MM.1S (cell line): ENCODE results near the gene NLRP5.

Experiments
- DNase-seq: peaks from one replicate; pipeline ENCODE4 v3.0.0-alpha.2; 2015
- H2AFZ ChIP-seq: fragments of 300-600 bp; sonication (generic); 2 replicates; pipeline ENCODE4 v1.6.0; 2016; ENCODE audit warnings: antibody characterized with exemption, low read length
- H3F3A ChIP-seq: fragments of 300-600 bp; sonication (generic); 2 replicates; pipeline ENCODE4 v1.6.1; 2016; ENCODE audit warnings: mild to moderate bottlenecking, antibody characterized with exemption, low read length, moderate library complexity, mixed read lengths; ENCODE audit not compliant: insufficient read depth
- H3K27ac ChIP-seq: fragments of 300-600 bp; sonication (generic); 2 replicates; pipeline ENCODE4 v1.5.1; 2016; ENCODE audit warnings: mild to moderate bottlenecking, low read length
- H3K27me3 ChIP-seq: fragments of 300-600 bp; sonication (generic); replicated peaks from 2 replicates; pipeline ENCODE4 v1.6.0; 2016; ENCODE audit warnings: low read length; ENCODE audit not compliant: insufficient read depth
- H3K36me3 ChIP-seq: fragments of 300-600 bp; sonication (generic); replicated peaks from 2 replicates; pipeline ENCODE4 v1.6.1; 2016; ENCODE audit warnings: mild to moderate bottlenecking, low read length, mixed read lengths; ENCODE audit not compliant: insufficient read depth
- H3K4me1 ChIP-seq: fragments of 300-600 bp; sonication (generic); 2 replicates; pipeline ENCODE4 v1.6.1; 2016; ENCODE audit warnings: low read length, mixed read lengths
- H3K4me2 ChIP-seq: fragments of 300-600 bp; sonication (generic); 2 replicates; pipeline ENCODE4 v1.6.0; 2016; ENCODE audit warnings: low read depth, low read length
- H3K4me3 ChIP-seq: fragments of 300-600 bp; sonication (generic); 2 replicates; pipeline ENCODE4 v1.5.1; 2016; ENCODE audit warnings: low read length, mixed read lengths
- H3K79me2 ChIP-seq: fragments of 300-600 bp; sonication (generic); 2 replicates; pipeline ENCODE4 v1.6.1; 2016; ENCODE audit warnings: mixed run types, low read length, mixed read lengths
- H3K9ac ChIP-seq: fragments of 300-600 bp; sonication (generic); 2 replicates; pipeline ENCODE4 v1.6.1; 2016; ENCODE audit warnings: low read length, mixed read lengths
- H3K9me2 ChIP-seq: fragments of 300-600 bp; sonication (generic); replicated peaks from 2 replicates; pipeline ENCODE4 v1.6.1; 2016; ENCODE audit warnings: mild to moderate bottlenecking, low read length, mixed read lengths; ENCODE audit not compliant: insufficient read depth
- H3K9me3 ChIP-seq: fragments of 300-600 bp; sonication (generic); replicated peaks from 2 replicates; pipeline ENCODE4 v1.6.1; 2016; ENCODE audit warnings: mild to moderate bottlenecking, low read length, mixed read lengths; ENCODE audit not compliant: insufficient read depth
- H4K20me1 ChIP-seq: fragments of 300-600 bp; sonication (generic); 2 replicates; pipeline ENCODE4 v1.6.1; 2016; ENCODE audit warnings: mild to moderate bottlenecking, low read length, moderate library complexity, mixed read lengths; ENCODE audit not compliant: insufficient read depth
- EZH2 ChIP-seq: fragments of 300-600 bp; sonication (generic); optimal IDR thresholded peaks from 2 replicates; pipeline ENCODE3; 2017; ENCODE audit warnings: low read depth, mild to moderate bottlenecking, antibody characterized with exemption, low read length, mixed read lengths
- EZH2phosphoT487 ChIP-seq: fragments of 300-600 bp; sonication (generic); IDR thresholded peaks from 2 replicates; pipeline ENCODE4 v1.6.1; 2018; ENCODE audit warnings: antibody characterized with exemption, low read length
- TF ChIP-seq, protein P1 (sequence below): fragments of 300-600 bp; sonication (generic); IDR thresholded peaks from 2 replicates; pipeline ENCODE4 v1.5.1; 2016; ENCODE audit warnings: antibody characterized with exemption, low read length, mixed read lengths

The NLRP5 gene

GRCh38 chr19:56086671-56087430 lies 100.3 kb downstream of the NLRP5 start:
- H3K79me2 ChIP-seq = peaks cover 28% of the 10 kb centered on the region
- no peak overlapping the region for H3K4me3 ChIP-seq
- no peak for DNase-seq
- H3K27ac ChIP-seq = no peak overlapping the region
- no peaks in the 10 kb centered on the region for H3K9me3 ChIP-seq
- H3K9me2 ChIP-seq = no peaks in the 10 kb centered on the region
- 0 out of 2 replicates have a peak, but pooled peaks cover 6% of the 10 kb centered on the region for H3F3A ChIP-seq
- H3K36me3 ChIP-seq = no peaks in the 10 kb centered on the region
- H3K9ac ChIP-seq = no peak overlapping the region
- H4K20me1 ChIP-seq = 0 out of 2 replicates have a peak, but pooled peaks cover 3% of the 10 kb centered on the region
- TF ChIP-seq EZH2 (no peak), EZH2phosphoT487 (no peak)
- TF ChIP-seq, protein P1, sequence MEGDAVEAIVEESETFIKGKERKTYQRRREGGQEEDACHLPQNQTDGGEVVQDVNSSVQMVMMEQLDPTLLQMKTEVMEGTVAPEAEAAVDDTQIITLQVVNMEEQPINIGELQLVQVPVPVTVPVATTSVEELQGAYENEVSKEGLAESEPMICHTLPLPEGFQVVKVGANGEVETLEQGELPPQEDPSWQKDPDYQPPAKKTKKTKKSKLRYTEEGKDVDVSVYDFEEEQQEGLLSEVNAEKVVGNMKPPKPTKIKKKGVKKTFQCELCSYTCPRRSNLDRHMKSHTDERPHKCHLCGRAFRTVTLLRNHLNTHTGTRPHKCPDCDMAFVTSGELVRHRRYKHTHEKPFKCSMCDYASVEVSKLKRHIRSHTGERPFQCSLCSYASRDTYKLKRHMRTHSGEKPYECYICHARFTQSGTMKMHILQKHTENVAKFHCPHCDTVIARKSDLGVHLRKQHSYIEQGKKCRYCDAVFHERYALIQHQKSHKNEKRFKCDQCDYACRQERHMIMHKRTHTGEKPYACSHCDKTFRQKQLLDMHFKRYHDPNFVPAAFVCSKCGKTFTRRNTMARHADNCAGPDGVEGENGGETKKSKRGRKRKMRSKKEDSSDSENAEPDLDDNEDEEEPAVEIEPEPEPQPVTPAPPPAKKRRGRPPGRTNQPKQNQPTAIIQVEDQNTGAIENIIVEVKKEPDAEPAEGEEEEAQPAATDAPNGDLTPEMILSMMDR = no peak
- H2AFZ ChIP-seq = no peak overlapping the region
- H3K27me3 ChIP-seq = no peaks in the 10 kb centered on the region
- no peak overlapping the region for H3K4me2 ChIP-seq
- H3K4me1 ChIP-seq = 0 out of 2 replicates have a peak, but pooled peaks cover 4% of the 10 kb centered on the region

- DNase-seq = no peak
- no peak overlapping the region for H3K4me3 ChIP-seq
- no peaks in the 10 kb centered on the region for H3K9me2 ChIP-seq
- TF ChIP-seq EZH2phosphoT487 (no peak), EZH2 (no peak)
- TF ChIP-seq, protein P1 = no peak
- H3K27me3 ChIP-seq = no peaks in the 10 kb centered on the region
- H3F3A ChIP-seq = peaks cover 15% of the 10 kb centered on the region
- H3K4me2 ChIP-seq = no peak overlapping the region
- no peak overlapping the region for H3K27ac ChIP-seq
- H2AFZ ChIP-seq = no peak overlapping the region
- H3K36me3 ChIP-seq = no peaks in the 10 kb centered on the region; the same call in 1 of the 2 replicates
- peaks cover 13% of the 10 kb centered on the region; the same call in 1 of the 2 replicates for H3K4me1 ChIP-seq
- H4K20me1 ChIP-seq = 0 out of 2 replicates have a peak, but pooled peaks cover 3% of the 10 kb centered on the region
- no peak overlapping the region for H3K9ac ChIP-seq
- H3K9me3 ChIP-seq = no peaks in the 10 kb centered on the region
- peaks cover 38% of the 10 kb centered on the region for H3K79me2 ChIP-seq
Observed at GRCh38 chr19:56087647-56088496, 101.3 kb downstream of the NLRP5 start.

DNA sequence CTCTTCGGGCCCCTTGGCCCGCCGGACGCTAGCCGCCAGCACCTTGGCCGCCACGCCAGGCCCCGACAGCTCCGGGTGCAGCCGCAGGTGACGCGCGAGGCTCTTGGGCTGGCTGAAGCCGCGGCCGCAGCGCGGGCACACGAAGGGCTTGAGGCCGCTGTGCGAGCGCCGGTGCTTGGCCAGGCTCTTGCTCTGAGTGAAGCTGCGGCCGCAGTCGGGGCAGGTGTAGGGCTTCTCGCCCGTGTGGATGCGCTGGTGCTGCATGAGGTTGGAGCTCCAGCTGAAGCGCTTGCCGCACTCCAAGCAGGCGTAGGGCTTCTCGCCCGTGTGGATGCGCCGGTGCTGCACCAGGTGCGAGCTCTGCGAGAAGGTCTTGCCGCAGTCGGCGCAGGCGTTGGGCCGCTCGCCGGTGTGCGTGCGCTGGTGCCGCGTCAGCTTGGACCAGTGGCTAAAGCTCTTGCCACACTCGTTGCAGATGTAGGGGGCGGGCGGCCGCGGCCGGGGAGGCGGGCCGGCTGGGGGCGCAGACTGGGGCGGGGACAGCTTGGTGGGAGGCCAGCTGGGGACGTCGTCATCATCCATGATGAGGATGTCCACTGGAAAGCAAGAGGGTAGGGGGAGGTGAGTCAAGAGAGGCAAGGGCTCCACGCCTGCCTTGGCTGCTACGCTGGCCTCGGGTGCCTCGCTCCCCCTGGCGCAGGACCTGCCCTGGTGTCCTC lies 102.1 kb downstream of the NLRP5 start:
- no peak for DNase-seq
- Histone ChIP-seq H3K4me1 (peaks cover 13% of the 10 kb centered on the region; the same call in 1 of the 2 replicates), H3K27me3 (no peaks in the 10 kb centered on the region), H3K36me3 (no peaks in the 10 kb centered on the region; the same call in 1 of the 2 replicates), H3K9me3 (no peaks in the 10 kb centered on the region), H3K9me2 (no peaks in the 10 kb centered on the region), H3K9ac (no peak overlapping the region), H3K4me3 (no peak overlapping the region), H3K79me2 (peaks cover 46% of the 10 kb centered on the region), H4K20me1 (0 out of 2 replicates have a peak, but pooled peaks cover 3% of the 10 kb centered on the region), H3K4me2 (no peak overlapping the region), H3K27ac (no peak overlapping the region), H2AFZ (no peak overlapping the region), H3F3A (peaks cover 15% of the 10 kb centered on the region)
- TF ChIP-seq, protein P1 = no peak
- TF ChIP-seq EZH2phosphoT487 (no peak), EZH2 (no peak)
